A549 (cell line): Measurements from ENCODE around the gene ZNF599. TPM values are rescaled to one million over a fixed set of nuclear protein-coding genes. Genes with fewer than 3 reads are reported as not detected.

Experiments
- ATAC-seq, 2 experiments: fragments of 200-7000 bp in 1 of 2; fragments of >200 bp in 1 of 2; cut with Nextera tagmentation in 1 of 2; cut with Tn5 transposase in 1 of 2; 3 replicates each; pipeline versions ENCODE4 v1.8.0 to v1.9.1; 2018 to 2020; ENCODE audit warnings: mild to moderate bottlenecking in 1 of 2, moderate library complexity in 1 of 2
- CTCF ChIA-PET: fragments of 300-600 bp; sonication (Branson Sonifier 250); formaldehyde crosslinking; extraction: SDS; loops from one replicate; lab custom pipeline; 2021; ENCODE audit warnings: antibody characterized with exemption, inconsistent platforms; lab: Yijun Ruan, JAX
- POLR2A ChIA-PET: fragments of 350-600 bp; formaldehyde crosslinking; extraction: SDS; loops from one replicate; lab custom pipeline; 2021; ENCODE audit warnings: antibody characterized with exemption, inconsistent platforms; lab: Yijun Ruan, JAX
- DNase-seq, 2 experiments: peaks; one replicate each; pipeline versions ENCODE4 v3.0.0 to v3.0.0-alpha.2; 2011 to 2016; ENCODE audit warnings: low read depth in 1 of 2, low spot score in 1 of 2
- FAIRE-seq: peaks from 2 replicates; lab custom pipeline; 2011; peaks lifted over from hg19 to GRCh38; lab: Jason Lieb, UNC
- H3K27ac ChIP-seq, 2 experiments: fragments of >200 bp; sonication (Bioruptor Twin); formaldehyde crosslinking; 3 replicates each; pipeline ENCODE4 v1.5.1; 2016 to 2017
- H3K4me1 ChIP-seq: fragments of >200 bp; sonication (Bioruptor Twin); formaldehyde crosslinking; 3 replicates; pipeline ENCODE4 v1.6.1; 2016
- H3K4me2 ChIP-seq: fragments of >200 bp; sonication (Bioruptor Twin); formaldehyde crosslinking; 3 replicates; pipeline ENCODE4 v1.6.1; 2016
- H3K4me3 ChIP-seq: fragments of >200 bp; sonication (Bioruptor Twin); formaldehyde crosslinking; 3 replicates; pipeline ENCODE4 v1.5.1; 2016
- H3K9me3 ChIP-seq: fragments of >200 bp; sonication (Bioruptor Twin); formaldehyde crosslinking; 3 replicates; pipeline ENCODE4 v1.6.1; 2016
- CBX2 ChIP-seq: fragments of 200-600 bp; sonication (generic); IDR thresholded peaks from 2 replicates; pipeline ENCODE4 v1.6.1; 2016; ENCODE audit warnings: low read depth, mild to moderate bottlenecking, borderline replicate concordance
- CEBPB ChIP-seq, 2 experiments: fragments of >200 bp in 1 of 2; sonication (Bioruptor Twin) in 1 of 2; formaldehyde crosslinking in 1 of 2; IDR thresholded peaks; 2 replicates each; pipeline ENCODE4 v1.6.1; 2012 to 2016
- FOSL2 ChIP-seq, 2 experiments: fragments of 450-650 bp in 1 of 2; fragments of >200 bp in 1 of 2; sonication (Bioruptor Twin) in 1 of 2; formaldehyde crosslinking; IDR thresholded peaks; 2 replicates each; pipeline versions ENCODE4 v1.5.0 to v1.6.1; 2016 to 2020; ENCODE audit warnings: mild to moderate bottlenecking in 1 of 2, moderate library complexity in 1 of 2
- GATA3 ChIP-seq: IDR thresholded peaks from 2 replicates; pipeline ENCODE4 v1.6.1; 2012; ENCODE audit warnings: borderline replicate concordance
- HDAC2 ChIP-seq: fragments of 200-600 bp; sonication (generic); IDR thresholded peaks from 2 replicates; pipeline ENCODE4 v1.6.1; 2016
- HOXA7 ChIP-seq: fragments of 250-450 bp; sonication (Bioruptor Pico); IDR thresholded peaks from 2 replicates; pipeline ENCODE4 v1.5.0; 2020; ENCODE audit warnings: mild to moderate bottlenecking, moderate library complexity
- JUN ChIP-seq, 2 experiments: fragments of >200 bp; sonication (Bioruptor Twin); formaldehyde crosslinking; IDR thresholded peaks; 2 replicates in 1 of 2; 3 replicates in 1 of 2; pipeline ENCODE4 v1.6.1; 2016 to 2017
- MAFK ChIP-seq: fragments of 450-650 bp; IDR thresholded peaks from 2 replicates; pipeline ENCODE4 v1.6.1; 2014; ENCODE audit not compliant: partially characterized antibody
- POLR2AphosphoS2 ChIP-seq: conservative IDR thresholded peaks from 2 replicates; pipeline ENCODE4 v1.6.1; 2012; ENCODE audit warnings: low read length, improper control_type of control experiment, inconsistent platforms
- RAD21 ChIP-seq, 2 experiments: fragments of >200 bp in 1 of 2; sonication (Bioruptor Twin) in 1 of 2; formaldehyde crosslinking in 1 of 2; IDR thresholded peaks in 1 of 2; conservative IDR thresholded peaks in 1 of 2; 2 replicates in 1 of 2; 3 replicates in 1 of 2; pipeline ENCODE4 v1.6.1; 2012 to 2018; ENCODE audit warnings: inconsistent platforms in 1 of 2
- RARB ChIP-seq: fragments of 250-450 bp; sonication (Bioruptor Pico); IDR thresholded peaks from 2 replicates; pipeline ENCODE4 v1.8.0; 2021; ENCODE audit warnings: mild to moderate bottlenecking, moderate library complexity
- SMC3 ChIP-seq: fragments of >200 bp; sonication (Bioruptor Twin); formaldehyde crosslinking; IDR thresholded peaks from 3 replicates; pipeline ENCODE4 v1.6.1; 2018; ENCODE audit warnings: inconsistent platforms
- SREBF2 ChIP-seq: fragments of 450-650 bp; IDR thresholded peaks from 2 replicates; pipeline ENCODE4 v1.6.1; 2014; ENCODE audit warnings: mild to moderate bottlenecking, moderate library complexity
- TFCP2L1 ChIP-seq: fragments of 250-450 bp; sonication (Bioruptor Pico); IDR thresholded peaks from 2 replicates; pipeline ENCODE4 v1.5.0; 2021; ENCODE audit warnings: mild to moderate bottlenecking
- TP53 ChIP-seq: fragments of 250-450 bp; sonication (Bioruptor Pico); IDR thresholded peaks from 2 replicates; pipeline ENCODE4 v1.5.0; 2021; ENCODE audit warnings: mild to moderate bottlenecking, moderate library complexity
- ZFP36 ChIP-seq: fragments of 450-650 bp; IDR thresholded peaks from 2 replicates; pipeline ENCODE4 v1.6.1; 2014; ENCODE audit warnings: borderline replicate concordance; ENCODE audit not compliant: partially characterized antibody
- ZNF302 ChIP-seq: fragments of 250-450 bp; sonication (Bioruptor Pico); IDR thresholded peaks from 2 replicates; pipeline ENCODE4 v1.9.0; 2021; ENCODE audit warnings: inconsistent platforms, mild to moderate bottlenecking, moderate library complexity
- ZSCAN20 ChIP-seq: fragments of 250-450 bp; sonication (Bioruptor Pico); IDR thresholded peaks from 2 replicates; pipeline ENCODE4 v1.8.0; 2022; ENCODE audit warnings: mild to moderate bottlenecking, moderate library complexity
- WGBS: methylation state at CpG from one replicate; pipeline ENCODE4 v1.1.6; 2017; ENCODE audit errors: missing lambda C conversion rate; 5-methylcytosine and 5-hydroxymethylcytosine counted together
- polyA plus RNA-seq, 4 experiments: library from polyadenylated mRNA; depleted of rRNA in 3 of 4; stranded (reverse); fragments of >200 nt; fragmentation: RNase III in 1 of 4; extraction: RNeasy Plus Mini Kit Qiagen cat#74134 plus additional on column Dnase treatment in 1 of 4; gene quantifications; 2 replicates in 3 of 4; 3 replicates in 1 of 4; pipeline ENCODE4 v1.2.3, GENCODE V29; 2011 to 2017
- TF ChIP-seq, protein P1 (sequence below): fragments of >200 bp; sonication (Bioruptor Twin); formaldehyde crosslinking; IDR thresholded peaks from 3 replicates; pipeline ENCODE4 v1.6.1; 2016
- TF ChIP-seq, protein P2 (sequence below): fragments of 150-350 bp; IDR thresholded peaks from 2 replicates; pipeline ENCODE4 v1.6.1; 2014; ENCODE audit warnings: low read depth, mild to moderate bottlenecking, low read length
- TF ChIP-seq, protein P3 (sequence below): fragments of 450-650 bp; IDR thresholded peaks from 2 replicates; pipeline ENCODE4 v1.6.1; 2014; ENCODE audit warnings: antibody characterized with exemption
- TF ChIP-seq, protein P4 (sequence below): IDR thresholded peaks from 2 replicates; pipeline ENCODE4 v1.6.1; 2012; ENCODE audit warnings: low read depth, borderline replicate concordance

The ZNF599 gene
- polyA plus RNA-seq, 2 of the 4 experiments (the other 2 are of a cell fraction), result 2.6 to 3.9 TPM

DNA sequence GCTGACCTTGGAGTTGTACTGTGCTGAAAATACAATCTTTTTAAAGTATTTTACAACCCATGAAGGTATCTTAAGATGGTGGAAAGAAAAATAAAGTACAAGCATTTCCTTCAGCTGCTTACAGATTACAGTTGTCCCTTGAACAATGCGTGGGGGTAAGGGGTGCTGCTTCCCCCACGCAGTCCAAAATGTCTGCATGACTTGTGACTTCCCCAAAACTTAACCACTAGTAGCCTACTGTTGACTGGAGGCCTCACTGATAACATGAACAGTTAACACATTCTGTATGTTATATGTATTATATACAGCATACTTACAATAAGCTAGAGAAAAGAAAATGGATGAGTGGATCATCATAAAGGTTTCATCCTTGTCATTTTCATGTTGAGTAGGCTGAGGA lies 45.3 kb upstream of the ZNF599 start (continued):
- TF ChIP-seq, protein P1, sequence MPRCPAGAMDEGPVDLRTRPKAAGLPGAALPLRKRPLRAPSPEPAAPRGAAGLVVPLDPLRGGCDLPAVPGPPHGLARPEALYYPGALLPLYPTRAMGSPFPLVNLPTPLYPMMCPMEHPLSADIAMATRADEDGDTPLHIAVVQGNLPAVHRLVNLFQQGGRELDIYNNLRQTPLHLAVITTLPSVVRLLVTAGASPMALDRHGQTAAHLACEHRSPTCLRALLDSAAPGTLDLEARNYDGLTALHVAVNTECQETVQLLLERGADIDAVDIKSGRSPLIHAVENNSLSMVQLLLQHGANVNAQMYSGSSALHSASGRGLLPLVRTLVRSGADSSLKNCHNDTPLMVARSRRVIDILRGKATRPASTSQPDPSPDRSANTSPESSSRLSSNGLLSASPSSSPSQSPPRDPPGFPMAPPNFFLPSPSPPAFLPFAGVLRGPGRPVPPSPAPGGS, result no peak

DNA sequence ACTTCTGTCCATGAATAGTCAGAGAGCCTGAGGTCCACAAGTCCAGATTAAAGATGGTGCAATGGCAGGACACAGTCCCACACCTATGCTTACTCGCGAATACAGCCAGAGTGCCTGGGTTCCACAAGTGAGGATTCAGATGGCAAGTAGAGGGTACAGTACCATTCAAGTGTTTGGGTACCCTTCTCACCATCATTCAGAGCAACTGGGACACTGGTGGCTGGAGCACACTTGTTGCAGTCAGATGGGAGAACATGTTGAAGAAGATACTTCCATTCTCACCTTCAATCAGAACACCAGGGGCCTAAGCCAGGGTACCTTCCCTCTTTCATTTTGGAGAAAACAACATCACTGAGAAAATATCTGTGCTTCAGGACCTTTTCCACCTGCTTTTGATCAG lies 43.7 kb upstream of the ZNF599 start:
- Histone ChIP-seq H3K27ac (no peak overlapping the region), H3K4me3 (no peak overlapping the region), H3K4me1 (no peaks in the 10 kb centered on the region), H3K9me3 (peaks cover 28% of the 10 kb centered on the region; the same call in 2 of the 3 replicates), H3K4me2 (no peak overlapping the region)
- 68% methylated on average over 2 of the region's 2 CpGs for WGBS
- POLR2A ChIA-PET, result no interaction called here
- ATAC-seq, result no peak
- DNase-seq, result no peak
- FAIRE-seq, result no peak
- CTCF ChIA-PET, result interaction anchor here (0.8 kb wide), 1 partner anchor 22 kb away, joined by 3 read pairs; no protein-coding TSS in a partner anchor
- TF ChIP-seq GATA3, result no peak
- no peak for TF ChIP-seq CBX2
- TF ChIP-seq, protein P2, sequence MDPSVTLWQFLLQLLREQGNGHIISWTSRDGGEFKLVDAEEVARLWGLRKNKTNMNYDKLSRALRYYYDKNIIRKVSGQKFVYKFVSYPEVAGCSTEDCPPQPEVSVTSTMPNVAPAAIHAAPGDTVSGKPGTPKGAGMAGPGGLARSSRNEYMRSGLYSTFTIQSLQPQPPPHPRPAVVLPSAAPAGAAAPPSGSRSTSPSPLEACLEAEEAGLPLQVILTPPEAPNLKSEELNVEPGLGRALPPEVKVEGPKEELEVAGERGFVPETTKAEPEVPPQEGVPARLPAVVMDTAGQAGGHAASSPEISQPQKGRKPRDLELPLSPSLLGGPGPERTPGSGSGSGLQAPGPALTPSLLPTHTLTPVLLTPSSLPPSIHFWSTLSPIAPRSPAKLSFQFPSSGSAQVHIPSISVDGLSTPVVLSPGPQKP, result no peak
- TF ChIP-seq SREBF2, result no peak
- TF ChIP-seq RARB (CRISPR knock-in tag), result no peak
- TF ChIP-seq ZSCAN20 (CRISPR knock-in tag), result no peak
- no peak for TF ChIP-seq ZFP36
- no peak for TF ChIP-seq TP53 (CRISPR knock-in tag)
- TF ChIP-seq RAD21 (conservative IDR thresholded peaks at IDR 0.05 in 1 of 2, IDR thresholded peaks at IDR 0.05 in 1 of 2), result no peak
- no peak for TF ChIP-seq JUN (IDR thresholded peaks at IDR 0.05)
- TF ChIP-seq HOXA7 (CRISPR knock-in tag), result no peak
- TF ChIP-seq MAFK, result no peak
- TF ChIP-seq ZNF302 (CRISPR knock-in tag), result no peak
- TF ChIP-seq HDAC2, result no peak

DNA sequence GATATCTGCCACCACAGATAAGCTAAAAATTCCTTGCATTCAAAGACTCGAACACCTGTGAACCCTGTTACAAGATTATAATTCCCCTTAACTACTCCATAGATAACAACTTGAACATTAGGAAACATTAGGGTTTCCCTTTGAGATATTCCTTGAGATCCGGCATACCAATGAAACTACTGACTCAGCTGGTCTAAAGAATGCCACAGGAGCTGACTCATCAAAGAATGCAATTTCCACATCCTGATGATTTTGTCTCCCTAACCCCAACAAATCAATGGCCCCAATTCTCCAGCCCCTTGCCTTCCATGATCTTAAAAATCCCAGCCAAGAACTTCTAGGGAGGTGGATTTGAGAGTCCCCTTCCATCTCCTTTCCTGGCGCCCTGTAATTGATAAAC lies 35.6 kb upstream of the ZNF599 start:
- Histone ChIP-seq H3K27ac (no peak overlapping the region), H3K9me3 (peaks cover 63% of the 10 kb centered on the region), H3K4me3 (no peak overlapping the region), H3K4me1 (no peaks in the 10 kb centered on the region), H3K4me2 (no peak overlapping the region)
- ChIA-PET POLR2A (no interaction called here), CTCF (no interaction called here)
- DNase-seq, result no peak
- TF ChIP-seq, protein P3, sequence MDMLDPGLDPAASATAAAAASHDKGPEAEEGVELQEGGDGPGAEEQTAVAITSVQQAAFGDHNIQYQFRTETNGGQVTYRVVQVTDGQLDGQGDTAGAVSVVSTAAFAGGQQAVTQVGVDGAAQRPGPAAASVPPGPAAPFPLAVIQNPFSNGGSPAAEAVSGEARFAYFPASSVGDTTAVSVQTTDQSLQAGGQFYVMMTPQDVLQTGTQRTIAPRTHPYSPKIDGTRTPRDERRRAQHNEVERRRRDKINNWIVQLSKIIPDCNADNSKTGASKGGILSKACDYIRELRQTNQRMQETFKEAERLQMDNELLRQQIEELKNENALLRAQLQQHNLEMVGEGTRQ, result no peak
- TF ChIP-seq FOSL2 (IDR thresholded peaks at IDR 0.05), result no peak
- peak; percentile 18; the same call in 1 of the 2 replicates for TF ChIP-seq FOSL2 (CRISPR knock-in tag; IDR thresholded peaks at IDR 0.05)
- peak; percentile 87 for TF ChIP-seq MAFK
- no peak for ATAC-seq
- WGBS, result 5% methylated on average over 3 of the region's 3 CpGs
- FAIRE-seq, result no peak

DNA sequence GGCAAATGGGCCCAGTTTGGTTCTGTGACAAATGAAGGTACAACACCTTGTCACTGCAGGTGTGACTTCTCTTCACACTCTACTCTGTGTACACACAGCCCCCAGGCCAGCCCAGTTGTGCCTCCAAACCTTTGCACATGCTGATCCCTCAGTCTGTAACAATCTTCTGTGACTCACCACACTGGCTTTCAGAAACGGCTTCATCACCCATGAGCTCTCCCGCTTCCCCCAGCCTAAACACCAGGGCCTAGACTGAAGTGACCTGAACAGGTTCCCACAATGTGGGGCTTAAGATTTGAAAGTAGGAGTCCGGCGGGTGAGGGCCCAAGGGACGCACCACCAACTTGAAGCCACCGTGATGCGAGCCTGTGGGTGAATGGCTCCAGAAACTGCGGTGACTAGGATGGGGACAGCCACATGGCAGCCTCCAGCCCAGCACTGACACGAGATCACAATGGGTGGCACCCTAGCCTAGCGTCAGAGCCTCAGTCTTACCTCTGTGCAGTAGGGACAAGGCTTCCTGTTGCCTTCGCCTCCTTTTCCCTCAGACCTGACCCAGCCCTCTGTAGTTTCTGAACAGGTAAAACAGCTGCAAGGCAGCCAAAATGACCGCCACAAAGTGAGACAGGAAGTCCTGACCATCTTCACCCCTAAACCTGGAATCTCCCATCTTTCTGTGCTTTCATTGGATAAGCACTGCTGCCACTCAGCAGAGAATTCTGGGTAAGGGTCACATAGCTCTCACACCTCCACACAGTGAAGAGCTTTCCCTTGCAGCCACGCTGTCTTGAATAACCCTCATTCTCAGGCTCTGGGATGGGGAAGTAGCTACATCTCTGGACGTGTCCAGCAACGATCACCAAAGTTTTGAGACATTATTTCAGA lies 34.2 kb upstream of the ZNF599 start:
- DNase-seq, result no peak
- Histone ChIP-seq H3K9me3 (peaks cover 77% of the 10 kb centered on the region), H3K4me2 (no peak overlapping the region), H3K4me3 (no peak overlapping the region), H3K4me1 (no peaks in the 10 kb centered on the region)
- CTCF ChIA-PET, result no interaction called here
- no peak for FAIRE-seq
- TF ChIP-seq MAFK (no peak), TFCP2L1 (no peak), SMC3 (no peak), CBX2 (no peak), POLR2AphosphoS2 (no peak), CEBPB (IDR thresholded peaks at IDR 0.05) (no peak)
- TF ChIP-seq, protein P4, sequence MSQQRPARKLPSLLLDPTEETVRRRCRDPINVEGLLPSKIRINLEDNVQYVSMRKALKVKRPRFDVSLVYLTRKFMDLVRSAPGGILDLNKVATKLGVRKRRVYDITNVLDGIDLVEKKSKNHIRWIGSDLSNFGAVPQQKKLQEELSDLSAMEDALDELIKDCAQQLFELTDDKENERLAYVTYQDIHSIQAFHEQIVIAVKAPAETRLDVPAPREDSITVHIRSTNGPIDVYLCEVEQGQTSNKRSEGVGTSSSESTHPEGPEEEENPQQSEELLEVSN, result no peak
- TF ChIP-seq, protein P2, result no peak
- TF ChIP-seq, all 56 proteins: peak for 0
- POLR2A ChIA-PET, result no interaction called here
- ATAC-seq, result no peak
- no peak overlapping the region for H3K27ac ChIP-seq
- 17% methylated on average over 15 of the region's 15 CpGs for WGBS
